A549 (cell line): ENCODE measurements around the gene CALCOCO1. TPM values are rescaled to one million over a fixed set of nuclear protein-coding genes. Genes with fewer than 3 reads are reported as not detected.

Source experiments
- ATAC-seq, 2 experiments: fragments of 200-7000 bp in 1 of 2; fragments of >200 bp in 1 of 2; cut with Nextera tagmentation in 1 of 2; cut with Tn5 transposase in 1 of 2; 3 replicates each; pipeline versions ENCODE4 v1.8.0 to v1.9.1; 2018 to 2020; ENCODE audit warnings: mild to moderate bottlenecking in 1 of 2, moderate library complexity in 1 of 2
- CTCF ChIA-PET: fragments of 300-600 bp; sonication (Branson Sonifier 250); formaldehyde crosslinking; extraction: SDS; loops from one replicate; lab custom pipeline; 2021; ENCODE audit warnings: antibody characterized with exemption, inconsistent platforms; lab: Yijun Ruan, JAX
- POLR2A ChIA-PET: fragments of 350-600 bp; formaldehyde crosslinking; extraction: SDS; loops from one replicate; lab custom pipeline; 2021; ENCODE audit warnings: antibody characterized with exemption, inconsistent platforms; lab: Yijun Ruan, JAX
- DNase-seq, 2 experiments: peaks; one replicate each; pipeline versions ENCODE4 v3.0.0 to v3.0.0-alpha.2; 2011 to 2016; ENCODE audit warnings: low read depth in 1 of 2, low spot score in 1 of 2
- FAIRE-seq: peaks from 2 replicates; lab custom pipeline; 2011; peaks lifted over from hg19 to GRCh38; lab: Jason Lieb, UNC
- H3K27ac ChIP-seq, 2 experiments: fragments of >200 bp; sonication (Bioruptor Twin); formaldehyde crosslinking; 3 replicates each; pipeline ENCODE4 v1.5.1; 2016 to 2017
- H3K4me1 ChIP-seq: fragments of >200 bp; sonication (Bioruptor Twin); formaldehyde crosslinking; 3 replicates; pipeline ENCODE4 v1.6.1; 2016
- H3K4me2 ChIP-seq: fragments of >200 bp; sonication (Bioruptor Twin); formaldehyde crosslinking; 3 replicates; pipeline ENCODE4 v1.6.1; 2016
- H3K4me3 ChIP-seq: fragments of >200 bp; sonication (Bioruptor Twin); formaldehyde crosslinking; 3 replicates; pipeline ENCODE4 v1.5.1; 2016
- H3K9me3 ChIP-seq: fragments of >200 bp; sonication (Bioruptor Twin); formaldehyde crosslinking; 3 replicates; pipeline ENCODE4 v1.6.1; 2016
- BHLHE40 ChIP-seq: IDR thresholded peaks from 2 replicates; pipeline ENCODE4 v1.6.1; 2012; ENCODE audit warnings: low read depth, low read length, inconsistent platforms
- CBX8 ChIP-seq: fragments of 200-600 bp; sonication (generic); IDR thresholded peaks from 2 replicates; pipeline ENCODE4 v1.6.1; 2016
- CEBPB ChIP-seq, 2 experiments: fragments of >200 bp in 1 of 2; sonication (Bioruptor Twin) in 1 of 2; formaldehyde crosslinking in 1 of 2; IDR thresholded peaks; 2 replicates each; pipeline ENCODE4 v1.6.1; 2012 to 2016
- CHD4 ChIP-seq: fragments of 200-600 bp; sonication (generic); IDR thresholded peaks from 2 replicates; pipeline ENCODE4 v1.6.1; 2016; ENCODE audit warnings: antibody characterized with exemption, mild to moderate bottlenecking, borderline replicate concordance
- EP300 ChIP-seq, 2 experiments: fragments of >200 bp; sonication (Bioruptor Twin); formaldehyde crosslinking; IDR thresholded peaks; 2 replicates in 1 of 2; 3 replicates in 1 of 2; pipeline ENCODE4 v1.6.1; 2016 to 2017
- ESRRA ChIP-seq: fragments of 150-350 bp; IDR thresholded peaks from 2 replicates; pipeline ENCODE4 v1.6.1; 2014; ENCODE audit warnings: mild to moderate bottlenecking, low read length, borderline replicate concordance
- GATA3 ChIP-seq: IDR thresholded peaks from 2 replicates; pipeline ENCODE4 v1.6.1; 2012; ENCODE audit warnings: borderline replicate concordance
- HDAC2 ChIP-seq: fragments of 200-600 bp; sonication (generic); IDR thresholded peaks from 2 replicates; pipeline ENCODE4 v1.6.1; 2016
- HOXA7 ChIP-seq: fragments of 250-450 bp; sonication (Bioruptor Pico); IDR thresholded peaks from 2 replicates; pipeline ENCODE4 v1.5.0; 2020; ENCODE audit warnings: mild to moderate bottlenecking, moderate library complexity
- HOXB13 ChIP-seq: fragments of 250-450 bp; sonication (Bioruptor Pico); IDR thresholded peaks from 2 replicates; pipeline ENCODE4 v1.5.0; 2020; ENCODE audit warnings: low read depth, mild to moderate bottlenecking, moderate library complexity
- JUN ChIP-seq, 2 experiments: fragments of >200 bp; sonication (Bioruptor Twin); formaldehyde crosslinking; IDR thresholded peaks; 2 replicates in 1 of 2; 3 replicates in 1 of 2; pipeline ENCODE4 v1.6.1; 2016 to 2017
- KDM1A ChIP-seq: fragments of 200-600 bp; sonication (generic); IDR thresholded peaks from 2 replicates; pipeline ENCODE4 v1.6.1; 2016; ENCODE audit warnings: low read depth, mild to moderate bottlenecking
- MAFK ChIP-seq: fragments of 450-650 bp; IDR thresholded peaks from 2 replicates; pipeline ENCODE4 v1.6.1; 2014; ENCODE audit not compliant: partially characterized antibody
- NFE2L2 ChIP-seq: fragments of 150-350 bp; conservative IDR thresholded peaks from 2 replicates; pipeline ENCODE4 v1.6.1; 2014; ENCODE audit warnings: low read length
- NR3C1 ChIP-seq: fragments of >200 bp; sonication (Bioruptor Twin); formaldehyde crosslinking; IDR thresholded peaks from 3 replicates; pipeline ENCODE4 v1.6.1; 2017
- POLR2A ChIP-seq: IDR thresholded peaks from 2 replicates; pipeline ENCODE4 v1.6.1; 2012; ENCODE audit warnings: mild to moderate bottlenecking, low read length
- RARB ChIP-seq: fragments of 250-450 bp; sonication (Bioruptor Pico); IDR thresholded peaks from 2 replicates; pipeline ENCODE4 v1.8.0; 2021; ENCODE audit warnings: mild to moderate bottlenecking, moderate library complexity
- ZFP36 ChIP-seq: fragments of 450-650 bp; IDR thresholded peaks from 2 replicates; pipeline ENCODE4 v1.6.1; 2014; ENCODE audit warnings: borderline replicate concordance; ENCODE audit not compliant: partially characterized antibody
- ZSCAN20 ChIP-seq: fragments of 250-450 bp; sonication (Bioruptor Pico); IDR thresholded peaks from 2 replicates; pipeline ENCODE4 v1.8.0; 2022; ENCODE audit warnings: mild to moderate bottlenecking, moderate library complexity
- WGBS: methylation state at CpG from one replicate; pipeline ENCODE4 v1.1.6; 2017; ENCODE audit errors: missing lambda C conversion rate; 5-methylcytosine and 5-hydroxymethylcytosine counted together
- polyA plus RNA-seq, 4 experiments: library from polyadenylated mRNA; depleted of rRNA in 3 of 4; stranded (reverse); fragments of >200 nt; fragmentation: RNase III in 1 of 4; extraction: RNeasy Plus Mini Kit Qiagen cat#74134 plus additional on column Dnase treatment in 1 of 4; gene quantifications; 2 replicates in 3 of 4; 3 replicates in 1 of 4; pipeline ENCODE4 v1.2.3, GENCODE V29; 2011 to 2017
- TF ChIP-seq, protein P1 (sequence below): fragments of 150-350 bp; IDR thresholded peaks from 2 replicates; pipeline ENCODE4 v1.6.1; 2014; ENCODE audit warnings: low read depth, mild to moderate bottlenecking, low read length
- TF ChIP-seq, protein P2 (sequence below): IDR thresholded peaks from 2 replicates; pipeline ENCODE4 v1.6.1; 2012; ENCODE audit warnings: low read depth, borderline replicate concordance
- TF ChIP-seq, protein P3 (sequence below): fragments of 250-450 bp; sonication (Bioruptor Pico); IDR thresholded peaks from 2 replicates; pipeline ENCODE4 v1.5.0; 2020; ENCODE audit warnings: low read depth, mild to moderate bottlenecking, moderate library complexity
- TF ChIP-seq, protein P4 (sequence below): fragments of 250-450 bp; sonication (Bioruptor Pico); IDR thresholded peaks from 2 replicates; pipeline ENCODE4 v1.5.0; 2021; ENCODE audit warnings: mild to moderate bottlenecking, moderate library complexity, borderline replicate concordance

Gene CALCOCO1
- polyA plus RNA-seq, 2 of the 4 experiments (the other 2 are of a cell fraction), result 28.8 to 41.5 TPM

DNA sequence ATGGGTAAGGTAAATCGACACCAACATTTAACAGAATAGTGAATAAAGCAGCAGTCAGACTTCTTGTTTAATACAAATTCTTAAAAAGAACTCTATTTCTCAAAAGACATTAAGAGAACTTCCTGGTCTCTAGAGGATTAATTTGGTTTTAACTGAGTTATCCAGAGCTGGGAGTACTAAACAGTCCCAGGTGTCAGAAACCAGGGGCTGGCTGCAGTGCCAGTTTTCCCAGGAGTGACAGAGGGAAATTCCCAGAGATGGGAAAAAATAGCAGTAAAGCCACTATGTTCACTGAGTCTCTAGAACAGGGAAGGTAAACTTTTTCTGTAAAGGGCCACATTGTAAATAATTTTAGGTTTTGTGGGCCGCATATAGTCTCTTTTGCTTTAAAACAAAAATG lies 60.2 kb downstream of the CALCOCO1 start:
- no peak overlapping the region for H3K4me3 ChIP-seq
- no peaks in the 10 kb centered on the region for H3K9me3 ChIP-seq
- DNase-seq (no peak), FAIRE-seq (no peak), ATAC-seq (no peak)
- H3K4me2 ChIP-seq, result no peak overlapping the region
- WGBS, result 90% methylated on average over 2 of the region's 2 CpGs
- no peak overlapping the region for H3K27ac ChIP-seq
- 0 out of 3 replicates have a peak, but pooled peaks cover 4% of the 10 kb centered on the region for H3K4me1 ChIP-seq
- ChIA-PET POLR2A (interaction anchor here (0.6 to 1.1 kb wide), 2 partner anchors 8 to 10 kb away, joined by 4 read pairs; no protein-coding TSS in a partner anchor), CTCF (interaction anchor here (1.6 to 1.8 kb wide), 3 partner anchors 9 to 79 kb away, joined by 3 to 8 read pairs (median 4); partner anchors contain the start of gene ATP5MC2)
- TF ChIP-seq KDM1A, result no peak
- TF ChIP-seq, protein P1, sequence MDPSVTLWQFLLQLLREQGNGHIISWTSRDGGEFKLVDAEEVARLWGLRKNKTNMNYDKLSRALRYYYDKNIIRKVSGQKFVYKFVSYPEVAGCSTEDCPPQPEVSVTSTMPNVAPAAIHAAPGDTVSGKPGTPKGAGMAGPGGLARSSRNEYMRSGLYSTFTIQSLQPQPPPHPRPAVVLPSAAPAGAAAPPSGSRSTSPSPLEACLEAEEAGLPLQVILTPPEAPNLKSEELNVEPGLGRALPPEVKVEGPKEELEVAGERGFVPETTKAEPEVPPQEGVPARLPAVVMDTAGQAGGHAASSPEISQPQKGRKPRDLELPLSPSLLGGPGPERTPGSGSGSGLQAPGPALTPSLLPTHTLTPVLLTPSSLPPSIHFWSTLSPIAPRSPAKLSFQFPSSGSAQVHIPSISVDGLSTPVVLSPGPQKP, result no peak
- no peak for TF ChIP-seq HDAC2
- TF ChIP-seq ESRRA, result no peak
- no peak for TF ChIP-seq HOXA7 (CRISPR knock-in tag)
- no peak for TF ChIP-seq POLR2A
- TF ChIP-seq GATA3, result no peak
- TF ChIP-seq BHLHE40, result no peak
- TF ChIP-seq NR3C1, result no peak
- no peak for TF ChIP-seq RARB (CRISPR knock-in tag)
- TF ChIP-seq NFE2L2, result no peak
- no peak for TF ChIP-seq MAFK
- TF ChIP-seq CBX8, result no peak
- TF ChIP-seq, protein P2, sequence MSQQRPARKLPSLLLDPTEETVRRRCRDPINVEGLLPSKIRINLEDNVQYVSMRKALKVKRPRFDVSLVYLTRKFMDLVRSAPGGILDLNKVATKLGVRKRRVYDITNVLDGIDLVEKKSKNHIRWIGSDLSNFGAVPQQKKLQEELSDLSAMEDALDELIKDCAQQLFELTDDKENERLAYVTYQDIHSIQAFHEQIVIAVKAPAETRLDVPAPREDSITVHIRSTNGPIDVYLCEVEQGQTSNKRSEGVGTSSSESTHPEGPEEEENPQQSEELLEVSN, result no peak
- no peak for TF ChIP-seq JUN (IDR thresholded peaks at IDR 0.05)
- TF ChIP-seq, protein P3, sequence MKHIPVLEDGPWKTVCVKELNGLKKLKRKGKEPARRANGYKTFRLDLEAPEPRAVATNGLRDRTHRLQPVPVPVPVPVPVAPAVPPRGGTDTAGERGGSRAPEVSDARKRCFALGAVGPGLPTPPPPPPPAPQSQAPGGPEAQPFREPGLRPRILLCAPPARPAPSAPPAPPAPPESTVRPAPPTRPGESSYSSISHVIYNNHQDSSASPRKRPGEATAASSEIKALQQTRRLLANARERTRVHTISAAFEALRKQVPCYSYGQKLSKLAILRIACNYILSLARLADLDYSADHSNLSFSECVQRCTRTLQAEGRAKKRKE (CRISPR knock-in tag), result no peak
- TF ChIP-seq, protein P4, sequence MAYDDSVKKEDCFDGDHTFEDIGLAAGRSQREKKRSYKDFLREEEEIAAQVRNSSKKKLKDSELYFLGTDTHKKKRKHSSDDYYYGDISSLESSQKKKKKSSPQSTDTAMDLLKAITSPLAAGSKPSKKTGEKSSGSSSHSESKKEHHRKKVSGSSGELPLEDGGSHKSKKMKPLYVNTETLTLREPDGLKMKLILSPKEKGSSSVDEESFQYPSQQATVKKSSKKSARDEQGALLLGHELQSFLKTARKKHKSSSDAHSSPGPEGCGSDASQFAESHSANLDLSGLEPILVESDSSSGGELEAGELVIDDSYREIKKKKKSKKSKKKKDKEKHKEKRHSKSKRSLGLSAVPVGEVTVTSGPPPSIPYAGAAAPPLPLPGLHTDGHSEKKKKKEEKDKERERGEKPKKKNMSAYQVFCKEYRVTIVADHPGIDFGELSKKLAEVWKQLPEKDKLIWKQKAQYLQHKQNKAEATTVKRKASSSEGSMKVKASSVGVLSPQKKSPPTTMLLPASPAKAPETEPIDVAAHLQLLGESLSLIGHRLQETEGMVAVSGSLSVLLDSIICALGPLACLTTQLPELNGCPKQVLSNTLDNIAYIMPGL (CRISPR knock-in tag), result no peak
- no peak for TF ChIP-seq CHD4
- no peak for TF ChIP-seq ZSCAN20

DNA sequence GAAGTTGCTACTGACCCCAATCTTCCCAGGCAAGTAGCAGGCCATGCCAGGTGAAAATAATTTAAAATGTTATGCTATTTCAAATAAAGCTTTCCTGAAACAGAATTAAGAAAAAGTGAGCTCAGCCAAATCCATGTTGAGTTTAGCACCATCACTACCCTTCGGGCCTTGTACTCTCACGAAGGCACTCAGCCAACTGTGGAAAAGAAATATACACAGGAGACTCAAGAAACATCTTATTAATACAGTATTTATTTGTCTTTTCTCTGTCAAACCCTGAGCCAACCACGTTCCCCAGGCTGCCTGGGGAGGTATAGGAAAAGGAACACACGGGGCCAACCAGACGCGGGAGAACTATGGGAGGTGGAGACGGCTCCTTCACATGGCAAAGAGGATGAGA lies 62.3 kb downstream of the CALCOCO1 start:
- ChIA-PET CTCF (interaction anchor here (1.9 kb wide), 1 partner anchor 11 kb away, joined by 9 read pairs; the partner anchor contains the start of gene ATP5MC2), POLR2A (interaction anchor here (3.1 kb wide), 1 partner anchor 11 kb away, joined by 13 read pairs; the partner anchor contains the start of gene ATP5MC2)
- ATAC-seq (no peak; a peak in 1 of 6 replicates), FAIRE-seq (no peak), DNase-seq (no peak)
- Histone ChIP-seq H3K4me2 (no peak overlapping the region), H3K27ac (no peak overlapping the region), H3K4me3 (no peak overlapping the region), H3K4me1 (peaks cover 8% of the 10 kb centered on the region), H3K9me3 (no peaks in the 10 kb centered on the region)
- TF ChIP-seq ZSCAN20 (no peak), EP300 (IDR thresholded peaks at IDR 0.05) (no peak), MAFK (no peak), HOXB13 (CRISPR knock-in tag) (no peak), CEBPB (IDR thresholded peaks at IDR 0.05) (no peak), CHD4 (no peak), NFE2L2 (no peak), ZFP36 (no peak), BHLHE40 (no peak)
- TF ChIP-seq, protein P2, result no peak
- WGBS, result 89% methylated on average over 7 of the region's 7 CpGs
